Hypothalamus (tissue), 51 donors: Measurements from ENCODE around the gene MIGA2.
A peak's percentile ranks its signal among the peaks of the same experiment; 100 is the strongest.
"Not testable (repeated sequence)": the region's sequence is repeated elsewhere in the genome, so short reads cannot be mapped to it uniquely, and the experiment has no call there.

ENCODE experiments used
- DNase-seq, 51 donors: peaks; one replicate each; lab custom pipeline; 2025; lab: John Stamatoyannopoulos, UW

Gene MIGA2

GRCh38 chr9:129036241-129036922 is at the start of gene MIGA2:
Gene MIGA2, plus strand, starts transcription at chr9:129036626. Its CDS starts 3,969 bp downstream, at chr9:129040595.
- DNase-seq, result peak; percentile 63 to 99 (median 96)

- no peak for DNase-seq
Observed at GRCh38 chr9:128986671-128987070, 49.8 kb upstream of the MIGA2 start.

- DNase-seq, result peak in 7 of 51 donors; percentile 9 to 42 (median 20)
Observed at GRCh38 chr9:128987805-128988204, 48.6 kb upstream of the MIGA2 start.

GRCh38 chr9:128992995-128993394 is 43.4 kb upstream of the MIGA2 start:
- DNase-seq, result peak in 36 of 51 donors; percentile 2 to 75 (median 50)

GRCh38 chr9:128995791-128996190 is 40.6 kb upstream of the MIGA2 start:
- peak in 5 of 51 donors; percentile 11 to 51 (median 28) for DNase-seq

- DNase-seq, result no peak
Observed at GRCh38 chr9:128998462-128998861, 38.0 kb upstream of the MIGA2 start.

- DNase-seq, result no peak
Observed at GRCh38 chr9:128999581-129000206, 36.7 kb upstream of the MIGA2 start.

- DNase-seq, result no peak
Observed at GRCh38 chr9:129001504-129002325, 34.7 kb upstream of the MIGA2 start.

- no peak for DNase-seq
Observed at GRCh38 chr9:129002992-129003391, 33.4 kb upstream of the MIGA2 start.

GRCh38 chr9:129004173-129004572 is 32.3 kb upstream of the MIGA2 start:
- DNase-seq, result not testable (repeated sequence)

GRCh38 chr9:129005336-129005997 is 31.0 kb upstream of the MIGA2 start:
- no peak for DNase-seq

GRCh38 chr9:129006328-129007034 is 29.9 kb upstream of the MIGA2 start:
- DNase-seq, result peak in 42 of 51 donors; percentile 10 to 79 (median 55)

- DNase-seq, result peak in 4 of 51 donors; percentile 7 to 16 (median 12)
Observed at GRCh38 chr9:129007035-129007765, 29.2 kb upstream of the MIGA2 start.

- no peak for DNase-seq
Observed at GRCh38 chr9:129007766-129008468, 28.5 kb upstream of the MIGA2 start.

GRCh38 chr9:129008469-129008965 is 27.9 kb upstream of the MIGA2 start:
- no peak for DNase-seq

- no peak for DNase-seq
Observed at GRCh38 chr9:129008986-129009583, 27.3 kb upstream of the MIGA2 start.

- DNase-seq, result no peak
Observed at GRCh38 chr9:129009584-129010141, 26.8 kb upstream of the MIGA2 start.
